Neuronal stem cell (in vitro differentiated cells): ENCODE data around the gene OTOP2.

Source experiments
- DNase-seq: peaks from one replicate; pipeline ENCODE4 v3.0.0-alpha.2; 2013; ENCODE audit warnings: low spot score
- H2AFZ ChIP-seq: one replicate; pipeline ENCODE4 v1.6.1; 2013; ENCODE audit warnings: mild to moderate bottlenecking, low read length, inconsistent platforms
- H2AK5ac ChIP-seq: 2 replicates; pipeline ENCODE4 v1.6.1; 2013; ENCODE audit warnings: low read depth, mild to moderate bottlenecking, inconsistent platforms, low read length, moderate library complexity, mixed read lengths
- H2BK120ac ChIP-seq: 2 replicates; pipeline ENCODE4 v1.6.1; 2013; ENCODE audit warnings: low read depth, mild to moderate bottlenecking, inconsistent platforms, low read length, moderate library complexity, mixed read lengths
- H2BK12ac ChIP-seq: one replicate; pipeline ENCODE4 v1.6.1; 2013; ENCODE audit warnings: low read length, inconsistent platforms
- H2BK15ac ChIP-seq: 2 replicates; pipeline ENCODE4 v1.6.1; 2013; ENCODE audit warnings: mild to moderate bottlenecking, low read length, inconsistent platforms, mixed read lengths
- H2BK5ac ChIP-seq: one replicate; pipeline ENCODE4 v1.6.1; 2013; ENCODE audit warnings: inconsistent platforms, mild to moderate bottlenecking, low read length, moderate library complexity
- H3K14ac ChIP-seq: one replicate; pipeline ENCODE4 v1.6.1; 2013; ENCODE audit warnings: low read length, inconsistent platforms
- H3K18ac ChIP-seq: 2 replicates; pipeline ENCODE4 v1.6.1; 2013; ENCODE audit warnings: low read length, inconsistent platforms
- H3K23ac ChIP-seq: 2 replicates; pipeline ENCODE4 v1.6.1; 2013; ENCODE audit warnings: low read depth, mild to moderate bottlenecking, mixed read lengths, low read length, inconsistent platforms; ENCODE audit not compliant: poor library complexity
- H3K27ac ChIP-seq: replicated peaks from 3 replicates; pipeline ENCODE4 v1.5.1; 2013; ENCODE audit warnings: low read length, inconsistent platforms
- H3K27me3 ChIP-seq, 3 experiments: 2 replicates each; pipeline ENCODE4 v1.6.1; 2013; ENCODE audit warnings: low read length in 3 of 3, mild to moderate bottlenecking in 2 of 3, inconsistent platforms in 1 of 3, low read depth in 1 of 3, mixed read lengths in 1 of 3, moderate library complexity in 1 of 3; ENCODE audit not compliant: control insufficient read depth in 3 of 3, insufficient read depth in 3 of 3
- H3K36me3 ChIP-seq, 2 donors: replicated peaks in 1 of 2; 2 replicates each; pipeline ENCODE4 v1.6.1; 2013; ENCODE audit warnings: low read length in 2 of 2; ENCODE audit not compliant: control insufficient read depth in 2 of 2, insufficient read depth in 2 of 2
- H3K4ac ChIP-seq: 2 replicates; pipeline ENCODE4 v1.6.1; 2013; ENCODE audit warnings: inconsistent platforms, mild to moderate bottlenecking, low read length, moderate library complexity
- H3K4me1 ChIP-seq, 2 donors: 1 replicate in 1 of 2; 2 replicates in 1 of 2; pipeline ENCODE4 v1.6.1; 2013; ENCODE audit warnings: low read length in 2 of 2, low read depth in 1 of 2; ENCODE audit not compliant: control insufficient read depth in 2 of 2, insufficient read depth in 1 of 2
- H3K4me2 ChIP-seq: one replicate; pipeline ENCODE4 v1.6.1; 2013; ENCODE audit warnings: mild to moderate bottlenecking, low read length, inconsistent platforms; ENCODE audit not compliant: insufficient read depth, poor library complexity, severe bottlenecking
- H3K4me3 ChIP-seq, 2 donors: 2 replicates each; pipeline ENCODE4 v1.5.1; 2013; ENCODE audit warnings: low read length in 2 of 2, mild to moderate bottlenecking in 2 of 2, inconsistent platforms in 1 of 2, moderate library complexity in 1 of 2
- H3K79me1 ChIP-seq: one replicate; pipeline ENCODE4 v1.6.1; 2013; ENCODE audit warnings: low read depth, mild to moderate bottlenecking, inconsistent platforms, low read length, moderate library complexity
- H3K9ac ChIP-seq: one replicate; pipeline ENCODE4 v1.6.1; 2013; ENCODE audit warnings: mild to moderate bottlenecking, low read depth, low read length, inconsistent platforms; ENCODE audit not compliant: poor library complexity
- H3K9me3 ChIP-seq, 2 donors: replicated peaks in 1 of 2; 2 replicates each; pipeline versions ENCODE3 to v1.6.1; 2013; ENCODE audit warnings: low read length in 2 of 2, mild to moderate bottlenecking in 2 of 2, inconsistent platforms in 1 of 2, low read depth in 1 of 2, mixed read lengths in 1 of 2, moderate library complexity in 1 of 2; ENCODE audit not compliant: control insufficient read depth in 2 of 2, insufficient read depth in 1 of 2
- H4K8ac ChIP-seq: one replicate; pipeline ENCODE4 v1.6.1; 2013; ENCODE audit warnings: low read depth, mild to moderate bottlenecking, inconsistent platforms, low read length, moderate library complexity
- H4K91ac ChIP-seq: one replicate; pipeline ENCODE4 v1.6.1; 2013; ENCODE audit warnings: low read length, low read depth, mild to moderate bottlenecking, inconsistent platforms; ENCODE audit not compliant: poor library complexity
- WGBS, 2 donors: extraction: QIAGEN DNeasy Blood & Tissue Kit; methylation state at CpG; one replicate each; pipeline ENCODE4 v1.1.7; 2013; ENCODE audit warnings: missing lambda C conversion rate in 2 of 2, mixed read lengths in 1 of 2; ENCODE audit not compliant: insufficient read length in 2 of 2, insufficient replicate concordance in 1 of 2; ENCODE audit errors: extremely low coverage in 2 of 2; 5-methylcytosine and 5-hydroxymethylcytosine counted together

The OTOP2 gene

GRCh38 chr17:74971069-74971841 is 47.2 kb downstream of the OTOP2 start:
- Histone ChIP-seq H4K91ac (no peak overlapping the region), H2AK5ac (peak overlapping the region; percentile 61), H3K18ac (peak overlapping the region; percentile 89), H3K9ac (peak overlapping the region; percentile 84), H4K8ac (no peak overlapping the region), H3K9me3 (no peaks in the 10 kb centered on the region), H3K4ac (no peak overlapping the region), H3K4me1 (peaks cover 5 to 6% of the 10 kb centered on the region in 2 donors), H3K36me3 (no peaks in the 10 kb centered on the region), H2BK15ac (peak overlapping the region; percentile 1), H2BK5ac (peak overlapping the region; percentile 44), H3K79me1 (peaks cover 2% of the 10 kb centered on the region), H3K4me3 (peak overlapping the region; percentile 44 to 90), H2AFZ (peak overlapping the region; percentile 91), H2BK120ac (no peak overlapping the region), H3K27ac (no peak overlapping the region), H3K23ac (peak overlapping the region; percentile 6), H3K27me3 (peaks cover 2 to 57% (median 45%) of the 10 kb centered on the region in 3 experiments), H2BK12ac (no peak overlapping the region), H3K4me2 (peak overlapping the region; percentile 100), H3K14ac (peak overlapping the region; percentile 40)
- no CpG with 5 or more reads among the region's 8 CpGs for WGBS, 2 donors
- no peak for DNase-seq

GRCh38 chr17:74971842-74972106 is 47.7 kb downstream of the OTOP2 start:
- Histone ChIP-seq H3K4me2 (peak overlapping the region; percentile 100), H2BK12ac (no peak overlapping the region), H3K4ac (peak overlapping the region; percentile 37), H3K4me1 (peaks cover 5 to 6% of the 10 kb centered on the region in 2 donors), H3K79me1 (peaks cover 2% of the 10 kb centered on the region), H2BK120ac (no peak overlapping the region), H3K18ac (peak overlapping the region; percentile 89), H2AFZ (peak overlapping the region; percentile 91), H3K4me3 (peak overlapping the region; percentile 44 to 90), H2BK15ac (peak overlapping the region; percentile 1), H3K27ac (no peak overlapping the region), H2BK5ac (no peak overlapping the region), H3K14ac (no peak overlapping the region), H2AK5ac (peak overlapping the region; percentile 10), H3K23ac (peak overlapping the region; percentile 6), H3K27me3 (peaks cover 2 to 57% (median 45%) of the 10 kb centered on the region in 3 experiments), H4K91ac (no peak overlapping the region), H3K36me3 (no peaks in the 10 kb centered on the region), H3K9ac (peak overlapping the region; percentile 84), H4K8ac (no peak overlapping the region), H3K9me3 (no peaks in the 10 kb centered on the region)
- DNase-seq = no peak
- no CpG with 5 or more reads among the region's 9 CpGs for WGBS, 2 donors

GRCh38 chr17:74972107-74972972 is 48.3 kb downstream of the OTOP2 start, which contains the start of gene HID1:
TSS of gene HID1 (minus strand) at chr17:74972759. CDS start at chr17:74972656, 103 bp downstream.
- peak within 1 kb of the TSS; percentile 37 for H3K4ac ChIP-seq
- peaks cover 5 to 6% of the 10 kb centered on the region in 2 donors for H3K4me1 ChIP-seq
- H3K23ac ChIP-seq = peak within 1 kb of the TSS; percentile 20
- peaks cover 2% of the 10 kb centered on the region for H3K79me1 ChIP-seq
- peaks cover 2 to 57% (median 45%) of the 10 kb centered on the region in 3 experiments for H3K27me3 ChIP-seq
- H2BK12ac ChIP-seq = no peak within 1 kb of the TSS
- H3K4me2 ChIP-seq = peak within 1 kb of the TSS; percentile 100
- H2BK15ac ChIP-seq = peak within 1 kb of the TSS; percentile 58
- peak; percentile 68 for DNase-seq
- H3K9ac ChIP-seq = peak within 1 kb of the TSS; percentile 84
- H2BK5ac ChIP-seq = no peak within 1 kb of the TSS
- H3K14ac ChIP-seq = no peak within 1 kb of the TSS
- H3K4me3 ChIP-seq = peak within 1 kb of the TSS; percentile 44 to 90
- no peak within 1 kb of the TSS for H4K8ac ChIP-seq
- no peak within 1 kb of the TSS for H3K27ac ChIP-seq
- H3K18ac ChIP-seq = peak within 1 kb of the TSS; percentile 96
- no peaks in the 10 kb centered on the region for H3K36me3 ChIP-seq
- no peak within 1 kb of the TSS for H4K91ac ChIP-seq
- WGBS, 2 donors = no CpG with 5 or more reads among the region's 95 CpGs
- H2AK5ac ChIP-seq = peak within 1 kb of the TSS; percentile 10
- peak within 1 kb of the TSS; percentile 91 for H2AFZ ChIP-seq
- H2BK120ac ChIP-seq = no peak within 1 kb of the TSS
- no peaks in the 10 kb centered on the region for H3K9me3 ChIP-seq

- Histone ChIP-seq H3K4me3 (peak overlapping the region; percentile 44 to 76), H3K36me3 (no peaks in the 10 kb centered on the region), H4K91ac (no peak overlapping the region), H3K23ac (no peak overlapping the region), H3K27me3 (peaks cover 2 to 57% (median 45%) of the 10 kb centered on the region in 3 experiments), H3K9ac (peak overlapping the region; percentile 79), H3K4ac (no peak overlapping the region), H4K8ac (no peak overlapping the region), H2BK15ac (no peak overlapping the region), H3K79me1 (peaks cover 2% of the 10 kb centered on the region), H3K27ac (no peak overlapping the region), H2AFZ (peak overlapping the region; percentile 91), H3K4me1 (peaks cover 5 to 6% of the 10 kb centered on the region in 2 donors), H2BK120ac (no peak overlapping the region), H3K9me3 (no peaks in the 10 kb centered on the region), H3K4me2 (peak overlapping the region; percentile 100), H2AK5ac (no peak overlapping the region), H2BK5ac (no peak overlapping the region), H2BK12ac (no peak overlapping the region), H3K14ac (no peak overlapping the region), H3K18ac (peak overlapping the region; percentile 96)
- no peak for DNase-seq
- no CpG with 5 or more reads among the region's 17 CpGs for WGBS, 2 donors
Observed at GRCh38 chr17:74972973-74973328, 48.9 kb downstream of the OTOP2 start.
